Measurements from ENCODE around the gene CMSS1.

- TF ChIP-seq ATF6 (CRISPR knock-in tag; conservative IDR thresholded peaks at IDR 0.05): no peak
- TF ChIP-seq ZHX1 (CRISPR knock-in tag; IDR thresholded peaks at IDR 0.05; ENCODE audit: low read depth): no peak
- TF ChIP-seq, protein P1, sequence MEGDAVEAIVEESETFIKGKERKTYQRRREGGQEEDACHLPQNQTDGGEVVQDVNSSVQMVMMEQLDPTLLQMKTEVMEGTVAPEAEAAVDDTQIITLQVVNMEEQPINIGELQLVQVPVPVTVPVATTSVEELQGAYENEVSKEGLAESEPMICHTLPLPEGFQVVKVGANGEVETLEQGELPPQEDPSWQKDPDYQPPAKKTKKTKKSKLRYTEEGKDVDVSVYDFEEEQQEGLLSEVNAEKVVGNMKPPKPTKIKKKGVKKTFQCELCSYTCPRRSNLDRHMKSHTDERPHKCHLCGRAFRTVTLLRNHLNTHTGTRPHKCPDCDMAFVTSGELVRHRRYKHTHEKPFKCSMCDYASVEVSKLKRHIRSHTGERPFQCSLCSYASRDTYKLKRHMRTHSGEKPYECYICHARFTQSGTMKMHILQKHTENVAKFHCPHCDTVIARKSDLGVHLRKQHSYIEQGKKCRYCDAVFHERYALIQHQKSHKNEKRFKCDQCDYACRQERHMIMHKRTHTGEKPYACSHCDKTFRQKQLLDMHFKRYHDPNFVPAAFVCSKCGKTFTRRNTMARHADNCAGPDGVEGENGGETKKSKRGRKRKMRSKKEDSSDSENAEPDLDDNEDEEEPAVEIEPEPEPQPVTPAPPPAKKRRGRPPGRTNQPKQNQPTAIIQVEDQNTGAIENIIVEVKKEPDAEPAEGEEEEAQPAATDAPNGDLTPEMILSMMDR (CRISPR knock-in tag; IDR thresholded peaks at IDR 0.05): no peak
- TF ChIP-seq ZZZ3 (CRISPR knock-in tag; IDR thresholded peaks at IDR 0.05; ENCODE audit: borderline replicate concordance): no peak
- TF ChIP-seq POLR2A (IDR thresholded peaks at IDR 0.05; ENCODE audit: insufficient read depth in 1 of 2, low read depth in 2 of 2, low read length in 2 of 2): no peak
- no peak for TF ChIP-seq ZNF564 (CRISPR knock-in tag; IDR thresholded peaks at IDR 0.05)
These were observed 181.9 kb downstream of the CMSS1 start for GRCh38 chr3:99999536-99999935.

All from HepG2 (cell line).